GM21367 (cell line): ENCODE measurements around the gene RASGRF1.
A peak's percentile ranks its signal among the peaks of the same experiment; 100 is the strongest.
"Not testable (repeated sequence)": the region's sequence is repeated elsewhere in the genome, so short reads cannot be mapped to it uniquely, and the experiment has no call there.

ENCODE experiments used
- ATAC-seq: cut with Tn5 transposase; IDR thresholded peaks from one replicate; pipeline ENCODE4 v1.9.1; 2021; ENCODE audit not compliant: unreplicated experiment

Gene RASGRF1

GRCh38 chr15:79041601-79042168, 48.9 kb downstream of the RASGRF1 start:
- ATAC-seq, result no peak

GRCh38 chr15:79037848-79038247, 52.7 kb downstream of the RASGRF1 start:
- ATAC-seq, result no peak

DNA sequence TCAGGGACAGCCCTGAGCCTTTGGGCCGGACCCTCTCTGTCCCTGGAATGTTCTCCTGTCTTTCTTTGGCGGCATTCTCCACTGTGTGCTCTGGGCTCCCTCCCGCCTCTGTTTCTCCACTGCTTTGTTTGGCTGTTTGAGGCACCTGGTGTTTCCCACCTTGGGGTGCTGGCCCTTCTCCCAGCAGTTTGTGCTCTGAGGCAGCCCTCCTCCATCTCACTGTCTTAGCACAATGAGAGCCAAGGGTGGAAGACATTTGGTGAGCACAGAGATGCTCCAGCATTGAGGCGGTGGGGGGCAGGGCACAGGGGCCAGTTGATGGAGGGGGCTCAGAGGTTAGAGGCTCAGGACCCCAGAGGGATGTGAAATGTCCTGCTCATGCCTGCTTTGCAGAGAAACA, 54.3 kb downstream of the RASGRF1 start:
- no peak for ATAC-seq

DNA sequence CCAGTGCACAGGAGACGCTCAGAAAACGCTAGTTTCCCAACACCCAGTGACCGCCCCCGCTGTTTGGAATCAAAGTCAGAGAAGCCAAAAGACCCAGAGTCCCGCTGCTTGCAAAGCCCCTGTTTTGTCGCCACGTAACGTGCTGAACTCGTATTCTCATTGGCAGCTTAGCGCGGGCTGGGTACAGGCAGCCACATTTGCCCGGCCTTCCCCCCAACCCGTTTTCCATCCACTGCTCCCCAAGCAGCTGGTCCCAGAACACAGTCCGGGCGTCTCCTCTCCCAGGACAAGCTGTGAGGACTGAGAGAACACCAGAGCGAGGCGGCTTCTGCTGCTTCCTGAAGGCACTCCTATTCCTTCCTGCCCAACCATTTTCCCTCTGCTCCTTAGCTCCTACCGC, 54.8 kb downstream of the RASGRF1 start:
- no peak for ATAC-seq

DNA sequence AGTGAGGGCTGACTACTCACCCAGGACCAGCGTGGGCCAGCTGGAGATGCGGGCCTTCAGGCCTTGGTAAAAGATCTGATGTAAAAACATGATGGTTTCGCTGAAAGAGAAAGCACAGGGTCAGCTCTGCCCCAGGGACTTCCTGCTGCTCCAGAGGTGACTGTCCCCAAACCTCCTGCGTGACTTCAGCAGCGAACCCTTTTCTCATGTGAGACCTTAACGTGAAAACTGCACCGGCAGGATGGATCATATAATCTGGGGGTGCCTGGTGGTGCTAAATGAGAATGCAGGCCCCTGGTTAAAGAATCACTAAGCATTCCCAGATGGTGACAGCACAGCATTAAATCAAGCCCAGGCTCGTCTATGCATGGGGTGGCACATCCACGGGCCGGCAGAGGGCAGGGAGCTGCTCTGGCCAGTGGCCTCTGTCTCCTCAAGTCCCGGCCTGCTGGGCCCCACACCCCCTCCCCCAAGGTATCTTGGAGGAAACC, 55.4 kb downstream of the RASGRF1 start:
- ATAC-seq, result peak; percentile 58

DNA sequence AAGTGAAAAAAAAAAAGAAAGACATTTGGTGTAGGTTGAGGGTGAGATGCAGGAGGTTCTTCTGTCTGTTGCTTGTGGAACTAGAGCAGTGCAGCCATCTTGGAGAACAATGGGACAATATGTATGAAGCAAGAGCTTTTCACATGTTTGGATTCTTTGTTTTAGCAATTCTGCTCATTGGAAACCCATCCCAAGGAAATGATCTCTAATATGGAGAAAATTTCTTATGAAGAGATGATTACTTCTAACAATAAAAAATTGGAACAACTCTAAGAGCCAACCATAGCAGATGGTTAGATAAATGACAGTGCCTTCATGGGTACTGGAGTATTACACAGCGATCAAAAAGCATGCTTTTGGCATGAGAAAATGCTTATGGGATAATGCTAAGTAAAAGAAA, 56.3 kb downstream of the RASGRF1 start:
- no peak for ATAC-seq

- no peak for ATAC-seq
Observed at GRCh38 chr15:79032656-79033055, 57.9 kb downstream of the RASGRF1 start.

GRCh38 chr15:79031821-79032220, 58.8 kb downstream of the RASGRF1 start:
- no peak for ATAC-seq

- no peak for ATAC-seq
Observed at GRCh38 chr15:79031201-79031600, 59.4 kb downstream of the RASGRF1 start.

DNA sequence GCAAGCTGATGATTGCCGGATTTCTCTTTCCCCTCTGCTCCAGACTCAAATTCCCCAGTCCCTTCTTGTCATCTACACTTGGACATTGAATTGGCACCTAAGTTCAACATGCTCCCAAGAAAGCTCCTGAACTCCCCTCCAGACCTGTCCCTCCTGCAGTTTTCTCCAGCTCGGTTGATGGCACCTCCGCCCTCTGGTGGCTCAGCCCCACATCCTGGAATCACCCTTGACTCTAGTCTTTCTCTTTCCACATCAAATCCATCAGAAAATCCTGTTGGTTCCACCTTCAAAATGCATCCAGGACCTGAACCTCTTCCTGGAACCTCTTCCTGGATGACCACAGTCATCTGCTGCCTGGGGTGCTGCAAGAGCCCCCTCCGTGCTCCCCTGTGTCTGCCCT, 60.1 kb downstream of the RASGRF1 start:
- ATAC-seq, result no peak

DNA sequence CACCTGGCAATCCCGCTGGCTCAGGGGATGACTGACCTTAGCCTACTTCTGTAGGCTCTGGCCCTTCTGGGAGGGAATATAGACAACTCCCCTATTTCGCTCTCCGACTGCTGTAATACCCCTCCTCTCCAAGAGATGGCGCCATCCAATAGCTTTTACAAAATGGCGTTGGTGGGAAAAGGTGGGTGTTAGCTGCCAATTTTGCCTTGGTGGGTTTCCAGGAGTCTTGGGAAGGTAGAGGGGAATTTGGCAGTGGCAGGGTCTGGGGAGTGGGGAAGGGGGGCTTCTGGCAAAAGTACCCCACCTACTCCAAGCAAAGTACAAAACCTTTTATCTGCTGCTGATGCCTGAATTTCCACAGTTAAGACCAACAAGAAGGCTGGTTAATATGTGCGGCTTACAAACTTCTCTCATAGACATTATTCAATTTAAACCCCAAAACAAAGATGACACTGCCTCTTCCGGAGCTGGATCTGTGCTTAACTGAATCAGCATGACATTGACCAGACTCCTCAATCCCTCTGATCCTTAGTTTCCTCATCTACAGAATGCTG, 62.1 kb downstream of the RASGRF1 start:
- no peak for ATAC-seq

GRCh38 chr15:79027532-79028410, 62.8 kb downstream of the RASGRF1 start:
- no peak for ATAC-seq

DNA sequence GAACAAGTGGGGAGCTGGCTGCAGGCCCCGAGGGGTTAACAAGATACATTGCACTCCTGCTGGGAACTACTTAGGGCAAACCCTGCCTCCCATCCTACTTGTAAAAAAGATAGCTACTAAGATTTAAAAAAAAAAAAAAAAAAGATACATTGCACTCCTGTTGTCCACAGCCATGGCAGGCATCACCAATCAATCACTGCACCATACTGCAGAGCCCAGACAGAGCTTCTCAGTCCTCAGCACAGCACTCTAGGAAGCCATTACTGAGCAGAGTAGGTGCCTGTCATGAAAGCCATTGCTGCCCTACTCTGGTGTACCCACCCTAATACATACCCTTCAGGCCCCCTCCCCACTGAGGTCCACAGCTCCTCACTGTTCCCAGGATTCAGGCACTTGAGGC, 64.8 kb downstream of the RASGRF1 start:
- ATAC-seq, result no peak

DNA sequence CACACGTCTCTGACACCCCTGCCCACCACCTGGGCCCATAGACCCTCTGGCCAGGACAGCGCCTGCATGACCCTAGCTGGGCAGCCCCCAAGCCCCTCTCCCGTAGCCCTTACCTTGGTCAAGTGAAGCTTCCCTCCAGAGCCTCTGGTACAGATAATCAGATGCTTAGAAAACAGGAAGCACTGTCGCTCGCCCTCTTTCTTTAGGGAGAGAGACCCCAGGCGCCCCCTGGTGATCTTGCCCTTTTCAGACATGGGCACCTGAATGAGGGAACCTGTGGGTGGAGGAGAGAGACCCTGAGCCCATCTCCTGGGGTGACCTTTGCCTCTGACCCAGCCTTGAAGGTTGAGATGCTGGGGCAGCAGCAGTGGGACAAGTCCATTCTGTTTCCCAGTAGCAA, 65.4 kb downstream of the RASGRF1 start:
- no peak for ATAC-seq

GRCh38 chr15:79024493-79024892, 66.1 kb downstream of the RASGRF1 start:
- ATAC-seq, result not testable (repeated sequence)

GRCh38 chr15:79023918-79024317, 66.7 kb downstream of the RASGRF1 start:
- ATAC-seq, result no peak

DNA sequence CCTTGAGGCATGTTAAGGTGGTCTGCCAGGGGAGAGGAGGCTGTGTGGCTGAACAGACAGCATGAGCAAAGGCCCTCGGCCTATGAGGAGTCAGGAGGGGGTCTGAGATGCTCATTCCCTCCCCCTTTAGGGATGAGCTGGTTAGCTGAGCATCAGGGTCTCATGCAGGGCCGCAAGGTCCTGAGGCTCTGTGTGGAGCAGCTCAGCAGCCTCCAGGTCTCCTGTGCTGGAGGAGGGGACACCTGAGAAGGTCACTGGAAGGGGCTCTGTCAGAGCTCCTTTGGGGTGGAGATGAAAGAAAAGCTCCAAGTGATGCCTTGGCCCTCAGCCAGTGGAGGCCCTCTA, 67.1 kb downstream of the RASGRF1 start:
- ATAC-seq, result no peak

GRCh38 chr15:79018960-79019359, 71.6 kb downstream of the RASGRF1 start:
- no peak for ATAC-seq

DNA sequence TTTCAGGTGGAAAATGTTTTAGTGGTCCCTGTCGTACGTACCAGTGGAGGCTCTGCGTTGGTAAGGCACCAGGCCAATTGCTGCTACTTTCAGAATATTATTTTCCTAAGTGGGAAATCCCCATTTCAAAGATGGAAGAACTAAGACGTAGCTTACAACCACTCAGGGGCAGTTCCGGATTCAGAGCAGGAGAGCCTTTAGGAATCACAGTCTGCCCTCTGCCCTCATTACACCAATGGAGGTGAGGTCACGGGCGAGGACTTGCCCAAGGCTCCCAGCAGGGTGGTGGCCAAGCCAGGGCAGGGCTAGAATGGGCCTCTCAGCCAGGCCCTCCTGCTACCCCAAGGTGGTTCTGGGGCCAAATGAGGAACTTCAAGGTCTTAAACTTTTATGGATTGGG, 72.6 kb downstream of the RASGRF1 start:
- no peak for ATAC-seq

- ATAC-seq, result no peak
Observed at GRCh38 chr15:79016527-79017170, 73.9 kb downstream of the RASGRF1 start.

GRCh38 chr15:79015416-79015815, 75.2 kb downstream of the RASGRF1 start:
- ATAC-seq, result no peak

DNA sequence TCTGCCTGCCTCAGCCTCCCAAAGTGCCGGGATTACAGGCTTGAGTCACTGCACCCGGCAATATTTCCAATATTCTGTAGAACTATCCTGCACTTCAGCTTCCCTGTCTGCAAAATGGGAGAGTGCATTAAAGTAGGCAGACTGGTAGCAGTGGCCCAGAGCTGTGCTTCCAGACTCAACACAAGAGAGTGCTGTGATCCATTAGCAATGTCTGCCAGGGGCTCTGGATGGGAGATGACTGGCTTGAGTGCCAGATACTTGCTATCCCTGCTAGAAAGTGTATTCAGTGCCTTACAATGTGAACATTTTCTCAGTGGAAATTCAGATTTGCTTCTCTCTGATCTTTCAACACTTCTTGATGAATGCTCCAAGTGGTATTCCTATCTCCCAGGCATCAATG, 80.3 kb downstream of the RASGRF1 start:
- no peak for ATAC-seq
